ENCODE results near the gene NOS3.

DNA sequence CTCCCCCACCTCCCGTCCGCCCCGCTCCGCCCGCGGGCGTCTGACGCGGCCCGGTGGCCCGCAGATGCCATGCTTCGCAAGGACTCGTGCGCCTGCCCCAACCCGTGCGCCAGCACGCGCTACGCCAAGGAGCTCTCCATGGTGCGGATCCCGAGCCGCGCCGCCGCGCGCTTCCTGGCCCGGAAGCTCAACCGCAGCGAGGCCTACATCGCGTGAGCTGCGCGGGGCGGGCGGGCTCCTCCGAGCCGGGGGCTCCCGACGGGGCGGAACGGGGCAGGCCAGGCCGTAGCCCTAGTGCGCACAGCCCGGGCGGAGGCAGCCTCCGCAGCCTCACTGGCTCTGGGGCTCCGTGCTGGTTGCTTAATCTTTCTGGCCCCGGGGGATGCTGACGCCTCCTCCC is 60.3 kb downstream of the NOS3 start:
- TF ChIP-seq CTCF (IDR thresholded peaks at IDR 0.05; ENCODE audit: insufficient read depth, low read depth, low read length) (no peak), EZH2 (IDR thresholded peaks at IDR 0.05; ENCODE audit: insufficient read depth, low read length) (no peak)

Data from astrocyte (in vitro differentiated cells and primary cell).